Activated T-cell treated with anti-CD3 and anti-CD28 coated beads for 1 hour (primary cell): ENCODE data around the gene CCR4.
A peak's percentile ranks its signal among the peaks of the same experiment; 100 is the strongest.
"Not testable (repeated sequence)": the region's sequence is repeated elsewhere in the genome, so short reads cannot be mapped to it uniquely, and the experiment has no call there.

Source experiments
- DNase-seq: peaks from one replicate; pipeline ENCODE4 v3.0.0-alpha.2; 2020; ENCODE audit warnings: low read depth

Gene CCR4

GRCh38 chr3:32951410-32951811 is at the start of gene CCR4:
Gene CCR4 (plus strand): TSS chr3:32951644. CDS start chr3:32953423, 1,779 bp downstream.
- DNase-seq: no peak

GRCh38 chr3:32902887-32903371 is 48.5 kb upstream of the CCR4 start:
- DNase-seq: peak; percentile 16

- no peak for DNase-seq
These were observed 47.5 kb upstream of the CCR4 start for GRCh38 chr3:32903953-32904352.

GRCh38 chr3:32909999-32910398 is 41.4 kb upstream of the CCR4 start:
- DNase-seq: no peak

GRCh38 chr3:32910954-32911353 is 40.5 kb upstream of the CCR4 start:
- no peak for DNase-seq

- DNase-seq: no peak
These were observed 39.4 kb upstream of the CCR4 start for GRCh38 chr3:32912046-32912445.

- no peak for DNase-seq
These were observed 37.5 kb upstream of the CCR4 start for GRCh38 chr3:32913790-32914446.

- DNase-seq: no peak
These were observed 31.5 kb upstream of the CCR4 start for GRCh38 chr3:32919920-32920319.

- no peak for DNase-seq
These were observed 29.4 kb upstream of the CCR4 start for GRCh38 chr3:32922078-32922477.

- no peak for DNase-seq
These were observed 21.3 kb upstream of the CCR4 start for GRCh38 chr3:32930161-32930560.

GRCh38 chr3:32931273-32931672 is 20.2 kb upstream of the CCR4 start:
- DNase-seq: not testable (repeated sequence)

- no peak for DNase-seq
These were observed 17.2 kb upstream of the CCR4 start for GRCh38 chr3:32934150-32934742.

GRCh38 chr3:32937331-32937730 is 14.1 kb upstream of the CCR4 start:
- no peak for DNase-seq

- not testable (repeated sequence) for DNase-seq
These were observed 11.7 kb upstream of the CCR4 start for GRCh38 chr3:32939531-32940284.

GRCh38 chr3:32940726-32941125 is 10.7 kb upstream of the CCR4 start:
- no peak for DNase-seq

GRCh38 chr3:32945136-32945535 is 6.3 kb upstream of the CCR4 start:
- no peak for DNase-seq

GRCh38 chr3:32945598-32945997 is 5.8 kb upstream of the CCR4 start:
- not testable (repeated sequence) for DNase-seq

- no peak for DNase-seq
These were observed 4.3 kb upstream of the CCR4 start for GRCh38 chr3:32946973-32947788.

- DNase-seq: peak; percentile 95
These were observed 3.6 kb upstream of the CCR4 start for GRCh38 chr3:32947789-32948238.

- DNase-seq: no peak
These were observed 2.6 kb upstream of the CCR4 start for GRCh38 chr3:32948625-32949445.

GRCh38 chr3:32950516-32950915 is 928 bp upstream of the CCR4 start:
- no peak for DNase-seq
